GM19099 (cell line): Measurements from ENCODE around the gene KIAA0040.

Source experiments
- POLR2A ChIP-seq: IDR thresholded peaks from 3 replicates; pipeline ENCODE4 v1.6.1; 2011; ENCODE audit warnings: low read depth; ENCODE audit not compliant: insufficient read length; ENCODE audit errors: extremely low read depth

Gene KIAA0040

DNA sequence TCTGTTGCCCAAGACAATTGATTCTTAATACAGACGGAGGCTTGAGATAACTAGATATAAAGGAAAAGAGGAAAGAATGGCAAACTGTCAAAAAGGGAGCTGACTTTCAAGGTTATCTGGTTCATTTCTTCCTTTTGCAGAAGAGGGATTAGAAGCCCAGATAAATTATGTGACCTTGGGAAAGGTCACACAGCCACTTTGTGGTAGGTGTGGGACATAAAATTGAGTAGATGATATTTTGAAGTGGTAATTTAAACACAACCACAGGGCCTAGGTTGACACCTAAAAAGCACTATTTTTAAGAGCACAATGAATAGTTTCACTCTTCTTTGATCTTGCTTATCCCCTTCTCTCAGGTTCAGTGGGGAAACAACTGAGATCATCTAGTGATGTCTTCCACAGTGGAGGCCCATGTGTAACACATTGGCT, 16.9 kb upstream of the KIAA0040 start:
- no peak for TF ChIP-seq POLR2A

GRCh38 chr1:175208773-175209492, 16.4 kb upstream of the KIAA0040 start:
- peak; percentile 53 for TF ChIP-seq POLR2A

DNA sequence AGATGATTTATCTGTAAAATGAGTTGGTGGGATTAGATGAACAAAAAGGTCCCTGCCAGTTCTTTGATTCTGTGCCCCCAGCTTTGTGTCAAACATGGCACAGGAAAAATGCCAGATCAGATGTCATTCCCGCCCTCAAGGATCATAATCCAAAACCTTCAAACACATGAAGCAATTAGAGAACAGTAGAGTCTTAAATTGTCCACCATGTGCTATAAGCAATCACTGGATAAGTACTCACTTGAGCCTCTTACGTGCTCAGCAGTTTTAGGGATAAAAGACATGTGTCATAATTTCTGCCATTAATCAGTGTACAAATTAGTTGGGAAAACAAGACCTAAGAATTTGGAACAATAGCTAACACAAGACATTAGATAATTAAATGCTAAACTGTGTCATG, 15.4 kb upstream of the KIAA0040 start:
- no peak for TF ChIP-seq POLR2A

DNA sequence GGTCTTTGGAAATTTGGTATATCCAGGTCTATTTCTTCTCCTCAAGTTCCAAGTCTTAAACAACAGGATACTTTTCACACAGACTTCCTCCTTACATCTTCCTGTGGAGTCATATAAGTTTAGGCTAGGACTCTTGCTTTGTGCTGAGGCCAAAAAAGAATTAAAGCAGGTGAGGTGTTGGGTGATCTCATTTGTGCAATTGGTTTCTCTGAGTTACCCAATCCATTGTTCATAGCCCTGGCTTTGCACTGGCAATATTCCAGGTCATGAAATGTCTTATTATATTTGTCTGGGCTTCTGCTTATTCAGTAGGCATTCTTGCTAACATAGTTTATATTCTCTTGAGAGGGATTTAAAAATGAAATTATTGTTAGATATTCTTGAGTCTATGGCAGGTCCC, 14.1 kb upstream of the KIAA0040 start:
- no peak for TF ChIP-seq POLR2A

DNA sequence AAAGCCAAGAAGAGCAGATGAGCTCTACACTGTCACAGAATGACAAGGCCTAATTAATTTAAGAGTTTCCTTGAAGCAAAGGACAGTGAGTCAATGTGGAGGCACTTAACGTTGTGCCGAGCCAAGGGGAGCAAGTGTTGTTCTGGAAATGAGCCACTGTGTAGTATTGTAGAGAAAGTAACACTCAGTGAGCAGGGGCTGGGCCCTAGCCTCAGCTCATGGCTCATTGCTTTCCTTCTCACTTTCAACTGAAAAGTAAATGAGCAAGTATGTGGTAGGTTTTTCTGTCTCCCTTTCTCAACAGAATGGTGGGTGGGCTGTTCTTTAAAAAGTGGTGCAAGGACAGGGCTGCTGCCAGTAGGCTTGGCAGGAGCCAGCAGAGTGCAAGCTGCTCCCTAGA, 11.8 kb upstream of the KIAA0040 start:
- no peak for TF ChIP-seq POLR2A

- no peak for TF ChIP-seq POLR2A
Measured at GRCh38 chr1:175203570-175204068, 11.0 kb upstream of the KIAA0040 start.

- TF ChIP-seq POLR2A = no peak
Measured at GRCh38 chr1:175200678-175201521, 8.3 kb upstream of the KIAA0040 start.

- no peak for TF ChIP-seq POLR2A
Measured at GRCh38 chr1:175198332-175198731, 5.8 kb upstream of the KIAA0040 start.

GRCh38 chr1:175197531-175197930, 5.0 kb upstream of the KIAA0040 start:
- TF ChIP-seq POLR2A = no peak

DNA sequence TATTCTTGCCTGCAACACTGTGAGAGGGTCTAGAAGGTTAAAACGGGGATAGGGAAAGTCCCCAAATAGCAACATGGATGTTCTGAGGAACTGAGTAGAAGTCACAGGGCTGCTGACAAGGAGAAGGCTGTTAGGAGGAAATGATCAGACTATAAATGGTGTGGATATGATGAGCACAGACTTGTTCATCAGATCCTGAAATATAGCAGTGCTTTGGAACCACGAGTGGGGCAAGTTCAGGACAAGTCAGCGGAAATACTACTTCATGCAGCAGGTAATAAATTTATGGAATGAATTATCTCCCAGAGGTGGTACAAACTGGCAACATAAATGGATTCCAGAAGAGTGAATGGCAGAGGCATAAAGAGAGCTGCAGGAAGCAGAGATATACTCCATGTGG, 3.2 kb upstream of the KIAA0040 start:
- TF ChIP-seq POLR2A = no peak

- TF ChIP-seq POLR2A = no peak
Measured at GRCh38 chr1:175195281-175195680, 2.7 kb upstream of the KIAA0040 start.

DNA sequence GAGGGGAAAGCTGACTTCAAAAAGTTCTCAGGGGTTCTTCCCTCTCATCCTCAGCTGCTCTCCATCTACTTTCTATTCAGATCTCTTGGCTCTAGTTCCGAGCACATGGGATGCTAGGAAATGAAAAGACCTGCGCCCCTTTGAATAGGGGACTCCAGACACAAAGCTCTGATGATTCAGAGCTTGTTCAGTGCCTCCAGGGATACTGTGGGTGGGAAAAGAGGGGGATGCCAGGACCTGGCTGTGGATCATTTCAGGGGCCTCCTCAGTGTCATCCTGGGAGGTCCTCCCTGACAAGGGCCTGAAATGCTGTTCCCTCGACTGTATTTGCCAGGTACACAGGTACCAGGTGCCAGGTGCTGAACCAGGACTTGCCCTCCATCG, 943 bp upstream of the KIAA0040 start:
- no peak for TF ChIP-seq POLR2A

GRCh38 chr1:175192111-175192629, 406 bp downstream of the KIAA0040 start:
- no peak for TF ChIP-seq POLR2A

DNA sequence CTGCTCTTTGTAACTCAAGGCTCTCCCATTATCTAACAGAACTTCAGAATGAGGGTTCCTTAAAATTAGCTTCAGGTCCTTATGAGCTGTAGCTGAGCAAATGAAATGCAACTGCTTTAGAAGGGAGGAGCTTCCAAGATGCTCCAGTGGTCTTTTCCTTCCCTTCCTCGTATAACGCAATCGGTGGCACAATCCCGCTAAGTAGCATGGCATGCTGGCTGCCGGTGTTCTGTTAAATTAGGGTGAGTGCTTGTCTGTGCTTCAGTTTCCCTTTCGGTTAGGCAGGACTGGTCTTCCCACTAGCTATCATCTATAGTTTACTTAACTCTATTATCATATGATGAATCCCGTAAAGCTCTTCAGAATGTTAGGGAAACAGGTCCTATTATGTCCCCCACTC, 917 bp downstream of the KIAA0040 start:
- peak; percentile 30 for TF ChIP-seq POLR2A

DNA sequence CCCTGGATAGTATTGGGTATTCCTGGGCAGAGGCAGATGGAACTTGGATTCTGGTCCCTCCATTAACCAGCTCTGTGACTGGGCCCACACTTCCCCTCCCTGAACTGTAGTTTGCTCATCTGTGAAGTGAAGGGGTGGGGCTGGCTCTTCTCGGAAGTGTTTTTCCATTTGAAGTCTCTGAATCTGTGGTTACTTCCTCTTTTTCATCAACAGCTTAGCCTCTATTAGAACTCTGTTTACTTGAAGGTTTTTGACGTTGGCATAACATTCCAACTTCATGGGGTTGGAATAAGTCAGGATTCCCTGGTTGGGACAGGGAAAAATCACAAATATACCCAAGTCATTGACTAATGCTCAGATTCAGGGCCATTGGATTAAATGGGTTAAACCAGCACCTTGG, 3.6 kb downstream of the KIAA0040 start:
- no peak for TF ChIP-seq POLR2A

DNA sequence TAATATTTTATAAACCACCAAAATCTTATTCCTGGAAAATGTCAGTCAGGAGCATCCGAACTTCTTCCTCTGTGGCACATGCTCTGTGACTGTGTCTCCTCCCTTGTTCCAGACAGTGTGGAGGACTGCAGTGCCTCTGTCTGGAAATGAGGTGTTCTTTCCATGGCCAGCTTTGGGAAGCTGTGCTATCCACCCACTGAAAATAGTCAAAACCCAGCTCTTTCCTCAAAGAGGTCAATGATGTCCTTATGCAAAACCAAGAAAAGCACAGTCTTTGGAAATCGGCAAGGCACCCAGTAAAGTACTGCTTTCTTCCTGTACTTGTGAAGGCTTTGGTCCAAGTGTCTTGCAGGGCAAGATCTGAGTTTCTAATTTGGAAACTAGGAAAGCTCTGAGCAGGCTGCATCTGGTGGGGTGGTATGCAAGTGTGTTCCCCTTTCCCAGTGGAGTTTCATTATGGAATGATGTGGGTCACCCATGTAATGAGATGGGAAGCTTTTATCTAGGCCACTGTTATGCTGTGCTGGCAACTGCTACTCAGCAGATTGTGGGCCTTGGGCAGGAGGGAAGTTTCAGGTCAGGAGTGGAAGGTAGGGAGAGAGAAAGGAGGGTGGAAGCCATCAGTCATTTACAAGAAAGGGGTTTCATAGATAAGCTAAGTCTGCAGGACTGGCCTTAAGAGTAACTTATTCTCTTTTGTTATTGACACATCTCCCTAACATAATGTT, 6.0 kb downstream of the KIAA0040 start:
- no peak for TF ChIP-seq POLR2A

- no peak for TF ChIP-seq POLR2A
Measured at GRCh38 chr1:175185903-175186302, 6.7 kb downstream of the KIAA0040 start.
